NB4 (cell line): Measurements from ENCODE around the gene MAD1L1.

Source experiments
- DNase-seq: peaks from one replicate; pipeline ENCODE4 v3.0.0; 2010; ENCODE audit warnings: low read depth
- H3K4me3 ChIP-seq: one replicate; pipeline ENCODE4 v1.5.1; 2011; ENCODE audit warnings: mild to moderate bottlenecking, low read depth, low read length, moderate library complexity
- MYC ChIP-seq: IDR thresholded peaks from 2 replicates; pipeline ENCODE4 v1.6.1; 2011; ENCODE audit warnings: low read depth, low read length
- POLR2A ChIP-seq: IDR thresholded peaks from 2 replicates; pipeline ENCODE4 v1.6.1; 2011; ENCODE audit warnings: mild to moderate bottlenecking; ENCODE audit not compliant: insufficient read length; ENCODE audit errors: extremely low read depth
- TF ChIP-seq, protein P1 (sequence below): IDR thresholded peaks from one replicate; pipeline ENCODE4 v1.5.1; 2012; ENCODE audit warnings: low read depth, low read length
- TF ChIP-seq, protein P2 (sequence below): IDR thresholded peaks from 2 replicates; pipeline ENCODE4 v1.6.1; 2011; ENCODE audit warnings: low read depth, low read length

The MAD1L1 gene

DNA sequence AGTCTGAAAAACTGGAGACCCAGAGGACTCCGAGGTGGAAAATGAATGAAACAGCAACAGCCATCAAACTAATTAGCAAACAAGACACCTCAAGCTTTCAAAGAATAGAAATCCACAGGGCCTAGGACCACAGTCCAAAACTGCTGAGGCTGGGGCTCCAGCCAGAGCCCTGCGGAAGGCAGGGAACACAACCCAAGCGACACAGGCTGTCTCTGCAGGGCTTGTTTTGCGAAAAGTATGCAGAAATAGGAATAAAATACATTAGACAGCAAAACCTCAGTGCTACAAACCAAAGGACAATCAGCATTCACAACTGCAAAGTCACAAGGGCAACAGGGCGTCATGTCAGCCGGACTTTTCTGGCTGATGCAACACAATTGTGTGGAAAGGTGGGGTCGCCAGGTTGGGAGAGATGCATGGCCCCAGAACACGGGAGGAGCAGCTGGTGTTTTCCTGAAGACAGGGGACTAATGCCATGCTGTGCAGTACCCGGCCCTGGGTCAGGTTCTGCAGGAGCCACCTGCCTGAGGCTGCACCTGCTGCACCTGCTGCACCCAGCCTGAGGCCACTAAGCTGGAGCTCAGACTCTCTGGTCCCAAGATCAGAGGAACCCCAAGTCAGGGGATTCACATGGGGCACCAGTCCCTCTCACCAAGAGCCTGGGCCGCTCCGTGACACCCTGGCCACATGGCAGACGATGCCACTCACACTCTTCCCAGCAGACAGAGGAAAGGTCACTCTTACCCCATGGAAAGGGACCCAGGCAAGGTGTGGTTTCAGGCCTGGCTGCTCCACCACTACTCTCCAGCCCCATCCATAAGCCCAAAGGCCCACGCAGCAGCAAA is 74.2 kb downstream of the MAD1L1 start:
- TF ChIP-seq MYC (no peak), POLR2A (no peak)
- TF ChIP-seq, protein P1, sequence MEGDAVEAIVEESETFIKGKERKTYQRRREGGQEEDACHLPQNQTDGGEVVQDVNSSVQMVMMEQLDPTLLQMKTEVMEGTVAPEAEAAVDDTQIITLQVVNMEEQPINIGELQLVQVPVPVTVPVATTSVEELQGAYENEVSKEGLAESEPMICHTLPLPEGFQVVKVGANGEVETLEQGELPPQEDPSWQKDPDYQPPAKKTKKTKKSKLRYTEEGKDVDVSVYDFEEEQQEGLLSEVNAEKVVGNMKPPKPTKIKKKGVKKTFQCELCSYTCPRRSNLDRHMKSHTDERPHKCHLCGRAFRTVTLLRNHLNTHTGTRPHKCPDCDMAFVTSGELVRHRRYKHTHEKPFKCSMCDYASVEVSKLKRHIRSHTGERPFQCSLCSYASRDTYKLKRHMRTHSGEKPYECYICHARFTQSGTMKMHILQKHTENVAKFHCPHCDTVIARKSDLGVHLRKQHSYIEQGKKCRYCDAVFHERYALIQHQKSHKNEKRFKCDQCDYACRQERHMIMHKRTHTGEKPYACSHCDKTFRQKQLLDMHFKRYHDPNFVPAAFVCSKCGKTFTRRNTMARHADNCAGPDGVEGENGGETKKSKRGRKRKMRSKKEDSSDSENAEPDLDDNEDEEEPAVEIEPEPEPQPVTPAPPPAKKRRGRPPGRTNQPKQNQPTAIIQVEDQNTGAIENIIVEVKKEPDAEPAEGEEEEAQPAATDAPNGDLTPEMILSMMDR: no peak
- TF ChIP-seq, protein P2, sequence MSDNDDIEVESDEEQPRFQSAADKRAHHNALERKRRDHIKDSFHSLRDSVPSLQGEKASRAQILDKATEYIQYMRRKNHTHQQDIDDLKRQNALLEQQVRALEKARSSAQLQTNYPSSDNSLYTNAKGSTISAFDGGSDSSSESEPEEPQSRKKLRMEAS: no peak
- no peak for DNase-seq

DNA sequence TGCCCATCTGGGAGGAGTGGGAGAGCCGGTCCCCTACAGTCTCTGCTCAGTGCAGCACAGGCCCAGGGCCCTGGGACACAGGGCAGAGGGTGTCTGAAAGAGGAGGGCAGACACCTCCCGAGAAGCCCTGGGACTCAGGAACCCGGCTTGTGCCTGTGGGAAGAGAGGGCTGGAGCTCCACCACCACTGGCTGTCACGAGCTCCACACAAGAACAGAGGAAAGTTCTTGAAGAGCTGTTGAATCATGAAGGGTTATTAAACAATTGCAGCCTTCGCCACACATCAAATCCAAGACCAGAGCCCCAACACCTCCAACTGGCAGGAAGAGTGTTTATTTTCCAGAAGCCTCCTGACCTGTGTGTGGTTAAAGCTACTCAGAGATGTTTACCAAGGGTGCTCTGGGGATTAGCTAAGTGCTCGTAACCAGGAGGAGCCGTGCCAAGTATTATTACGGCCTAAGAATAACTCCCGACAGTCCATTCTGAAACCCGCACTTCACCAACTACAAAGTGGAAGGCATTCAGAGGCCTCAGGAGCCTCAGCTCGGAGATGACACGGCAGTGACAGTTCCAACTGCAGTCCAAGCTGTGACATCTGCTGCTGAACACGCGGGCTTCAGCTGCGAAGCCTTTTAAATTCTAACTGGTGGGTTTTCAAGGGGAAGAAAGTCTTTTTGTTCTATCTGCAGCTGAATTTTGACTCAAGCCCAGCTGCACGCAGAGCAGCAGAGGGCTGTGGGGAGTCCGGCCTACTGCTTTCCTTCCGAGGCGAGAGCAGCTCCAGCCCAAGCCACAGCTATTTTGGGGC is 75.1 kb downstream of the MAD1L1 start:
- no peak for DNase-seq
- TF ChIP-seq, protein P2: no peak
- TF ChIP-seq MYC: no peak
- TF ChIP-seq, protein P1: no peak
- no peak for TF ChIP-seq POLR2A

More for the DNA sequence above, 74.2 kb downstream of the MAD1L1 start:
- H3K4me3 ChIP-seq: no peak overlapping the region

DNA sequence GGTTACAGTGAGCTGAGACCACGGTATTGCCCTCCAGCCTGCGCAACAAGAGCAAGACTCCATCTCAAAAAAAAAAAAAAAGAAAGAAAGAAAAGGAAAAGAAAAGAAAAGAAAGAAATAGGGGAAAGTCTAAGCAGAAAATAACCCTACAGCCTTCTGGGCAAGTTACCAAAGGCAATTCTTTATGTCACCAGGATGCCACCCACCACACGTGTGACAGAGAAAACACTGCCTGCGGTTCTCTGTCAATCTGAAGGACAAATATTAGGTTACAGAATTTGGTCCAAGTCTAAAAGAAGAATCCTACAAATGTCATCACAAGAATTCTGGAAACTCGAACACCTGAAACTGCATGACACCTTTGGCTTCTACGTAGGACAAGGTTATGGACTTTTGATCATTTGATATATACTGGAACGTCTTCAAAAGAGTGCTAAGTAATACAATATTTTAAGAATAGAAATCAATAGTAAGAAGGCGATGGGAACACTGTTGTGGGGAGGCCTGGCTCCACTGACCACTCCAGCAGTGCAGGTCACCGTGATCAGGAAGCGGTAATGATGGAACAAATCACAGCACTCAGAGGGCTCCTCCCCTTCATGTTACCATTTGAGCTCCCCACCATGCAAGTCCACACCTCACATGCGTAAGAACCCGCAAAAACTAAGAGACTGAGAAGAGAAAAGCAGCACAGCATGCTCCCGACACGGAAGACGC is 75.8 kb downstream of the MAD1L1 start:
- TF ChIP-seq POLR2A (no peak), MYC (no peak)
- TF ChIP-seq, protein P1: no peak
- TF ChIP-seq, protein P2: no peak
- DNase-seq: no peak
- H3K4me3 ChIP-seq: no peak overlapping the region

More for the DNA sequence above, 75.1 kb downstream of the MAD1L1 start:
- no peak overlapping the region for H3K4me3 ChIP-seq

DNA sequence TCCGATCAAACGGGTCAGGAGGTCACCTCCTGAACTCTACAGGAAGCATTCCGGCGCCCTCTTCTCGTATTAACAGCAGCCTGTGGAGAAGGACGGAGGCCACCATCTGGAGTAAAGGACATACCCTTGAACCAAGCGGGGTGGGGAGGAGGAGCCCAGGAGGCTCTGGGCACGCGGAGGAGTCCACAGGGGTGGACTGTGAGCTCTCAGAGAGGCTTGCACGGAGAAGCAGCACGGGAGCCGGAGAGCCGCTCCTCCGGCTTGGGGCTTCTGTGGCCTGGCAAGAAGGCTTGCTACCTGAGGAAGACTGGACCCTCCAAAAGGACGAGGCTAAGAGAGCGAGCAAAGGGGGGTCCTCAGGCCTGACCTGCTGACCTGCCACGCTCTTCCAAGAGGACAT is 77.9 kb downstream of the MAD1L1 start:
- no peak overlapping the region for H3K4me3 ChIP-seq
- DNase-seq: no peak
- TF ChIP-seq POLR2A (no peak), MYC (no peak)
- TF ChIP-seq, protein P2: no peak
- TF ChIP-seq, protein P1: no peak

DNA sequence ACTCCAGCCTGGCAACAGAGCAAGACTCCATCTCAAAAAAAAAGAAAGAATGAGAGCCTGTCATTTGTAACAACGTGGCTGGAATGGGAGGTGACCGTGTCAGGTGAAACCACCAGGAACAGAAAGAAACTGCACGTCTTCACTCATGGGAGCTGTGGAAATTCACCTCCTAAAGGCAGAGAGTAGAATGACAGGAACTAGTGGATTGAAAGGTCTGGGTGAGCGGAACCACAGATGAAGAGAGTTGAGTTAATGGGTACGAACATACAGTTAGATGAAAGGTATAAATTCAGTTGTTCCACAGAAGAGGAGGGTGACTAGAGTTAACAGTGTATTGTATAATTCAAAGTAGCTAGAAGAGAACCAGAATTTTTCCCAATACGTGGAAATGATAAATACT is 78.6 kb downstream of the MAD1L1 start:
- H3K4me3 ChIP-seq: no peak overlapping the region
- no peak for DNase-seq
- TF ChIP-seq, protein P1: no peak
- TF ChIP-seq POLR2A (no peak), MYC (no peak)
- TF ChIP-seq, protein P2: no peak
